Stimulated activated CD8-positive, alpha-beta memory T cell treated with anti-CD3 and anti-CD28 coated beads, Interleukin-4, amount 100 ng/mL, for 24 hours (primary cell): Measurements from ENCODE around the gene CD59.
"Not testable (repeated sequence)": the region's sequence is repeated elsewhere in the genome, so short reads cannot be mapped to it uniquely, and the experiment has no call there.

Source experiments
- DNase-seq: peaks from one replicate; pipeline ENCODE4 v3.0.0-alpha.2; 2020; ENCODE audit warnings: low read depth

CD59 gene

DNA sequence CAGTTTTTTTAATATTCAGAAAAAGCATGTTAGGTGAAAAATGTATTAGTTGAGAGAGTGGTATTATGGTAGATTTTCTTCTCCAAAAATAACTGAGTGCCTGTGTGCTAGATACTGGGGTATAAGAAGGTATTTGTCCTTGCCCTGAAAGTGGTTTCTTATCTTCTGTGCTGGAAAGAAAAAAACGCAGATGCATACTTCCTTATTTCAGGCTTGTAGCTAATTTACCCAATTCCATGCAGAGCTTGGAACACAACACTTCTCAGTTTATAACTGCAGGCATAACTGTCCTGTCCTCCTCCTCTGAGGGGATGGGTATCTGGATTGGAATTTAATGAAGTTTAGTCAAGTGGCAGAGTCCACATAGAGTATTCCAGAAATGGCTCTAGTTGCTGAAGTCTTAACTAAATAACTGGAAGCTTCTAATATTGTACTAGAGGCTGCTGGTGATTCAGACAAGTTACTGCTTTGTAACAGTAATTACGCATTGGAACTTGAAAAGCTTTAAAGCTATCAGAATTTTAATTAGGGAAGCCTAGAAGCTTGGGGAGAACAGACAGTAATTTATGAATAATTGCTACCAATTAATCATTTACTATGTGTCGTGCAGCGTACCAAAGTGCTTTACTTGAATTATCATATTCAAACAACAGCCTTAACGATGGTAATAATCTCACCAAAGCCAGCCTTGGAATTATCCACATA, 22.9 kb downstream of the CD59 start:
- DNase-seq, result no peak

GRCh38 chr11:33712436-33712835, 23.8 kb downstream of the CD59 start:
- DNase-seq, result no peak

DNA sequence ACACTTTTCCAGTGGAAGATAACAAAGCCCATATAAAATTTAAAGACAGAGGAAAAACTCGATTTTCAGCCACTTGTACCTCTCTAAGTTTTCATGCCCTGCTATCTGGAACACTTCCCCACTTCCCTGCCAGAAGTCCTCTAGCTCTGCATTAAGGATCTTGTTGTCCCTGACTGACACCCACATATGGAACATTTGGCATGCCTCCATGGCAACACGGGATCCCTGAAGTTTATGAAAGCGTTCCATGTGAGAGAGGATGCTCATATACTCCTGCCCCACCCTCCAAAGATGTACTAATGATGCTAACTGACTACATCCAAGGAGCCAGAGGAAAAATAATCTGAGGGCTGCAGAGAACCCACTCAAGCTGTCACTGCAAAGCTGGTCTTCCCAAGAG, 26.8 kb downstream of the CD59 start:
- DNase-seq, result no peak

- DNase-seq, result no peak
Observed at GRCh38 chr11:33708985-33709384, 27.2 kb downstream of the CD59 start.

- DNase-seq, result not testable (repeated sequence)
Observed at GRCh38 chr11:33707831-33708230, 28.4 kb downstream of the CD59 start.

- no peak for DNase-seq
Observed at GRCh38 chr11:33706966-33707365, 29.3 kb downstream of the CD59 start.

DNA sequence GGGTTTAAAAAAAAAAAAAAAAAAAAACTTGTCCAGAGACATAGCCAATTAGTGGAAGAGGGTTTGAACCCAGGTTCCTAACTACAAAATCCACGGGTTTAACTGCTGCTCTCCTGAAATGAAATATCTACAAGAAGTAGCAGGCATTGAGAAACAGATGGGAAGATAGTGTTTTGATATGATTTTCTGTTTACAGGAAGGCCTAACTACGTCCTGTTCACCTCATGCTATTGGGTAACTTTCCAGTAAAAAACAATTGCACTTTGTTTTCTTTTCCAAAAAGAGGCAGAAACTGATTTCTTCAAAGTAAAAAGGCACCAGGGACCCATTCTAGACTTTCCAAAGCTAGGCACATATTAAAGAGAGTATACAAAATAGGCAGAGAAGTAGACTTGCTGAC, 29.7 kb downstream of the CD59 start:
- DNase-seq, result no peak

- DNase-seq, result no peak
Observed at GRCh38 chr11:33704240-33705002, 31.8 kb downstream of the CD59 start.

DNA sequence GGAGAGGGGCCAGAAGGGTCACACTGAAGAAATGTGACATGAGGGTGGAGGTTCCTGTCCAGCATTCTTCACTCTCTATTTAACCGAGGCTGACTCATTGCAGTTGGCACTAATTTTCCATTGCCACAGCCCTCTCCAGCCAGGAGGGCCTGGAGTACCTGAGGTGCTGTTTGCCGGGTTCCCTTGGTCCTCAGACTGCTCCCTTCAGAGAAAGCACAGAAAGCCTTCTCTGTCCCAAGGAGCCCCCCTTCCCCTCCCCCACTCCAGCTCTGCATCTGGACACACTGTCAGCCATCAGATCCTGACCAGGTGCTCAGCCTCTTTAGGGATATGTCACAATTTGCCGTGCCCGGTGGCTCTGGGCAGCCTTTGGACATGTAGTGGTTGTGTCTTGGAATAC, 32.4 kb downstream of the CD59 start:
- no peak for DNase-seq

GRCh38 chr11:33703234-33703633, 33.0 kb downstream of the CD59 start:
- DNase-seq, result no peak

GRCh38 chr11:33701302-33702230, 34.7 kb downstream of the CD59 start:
- no peak for DNase-seq

DNA sequence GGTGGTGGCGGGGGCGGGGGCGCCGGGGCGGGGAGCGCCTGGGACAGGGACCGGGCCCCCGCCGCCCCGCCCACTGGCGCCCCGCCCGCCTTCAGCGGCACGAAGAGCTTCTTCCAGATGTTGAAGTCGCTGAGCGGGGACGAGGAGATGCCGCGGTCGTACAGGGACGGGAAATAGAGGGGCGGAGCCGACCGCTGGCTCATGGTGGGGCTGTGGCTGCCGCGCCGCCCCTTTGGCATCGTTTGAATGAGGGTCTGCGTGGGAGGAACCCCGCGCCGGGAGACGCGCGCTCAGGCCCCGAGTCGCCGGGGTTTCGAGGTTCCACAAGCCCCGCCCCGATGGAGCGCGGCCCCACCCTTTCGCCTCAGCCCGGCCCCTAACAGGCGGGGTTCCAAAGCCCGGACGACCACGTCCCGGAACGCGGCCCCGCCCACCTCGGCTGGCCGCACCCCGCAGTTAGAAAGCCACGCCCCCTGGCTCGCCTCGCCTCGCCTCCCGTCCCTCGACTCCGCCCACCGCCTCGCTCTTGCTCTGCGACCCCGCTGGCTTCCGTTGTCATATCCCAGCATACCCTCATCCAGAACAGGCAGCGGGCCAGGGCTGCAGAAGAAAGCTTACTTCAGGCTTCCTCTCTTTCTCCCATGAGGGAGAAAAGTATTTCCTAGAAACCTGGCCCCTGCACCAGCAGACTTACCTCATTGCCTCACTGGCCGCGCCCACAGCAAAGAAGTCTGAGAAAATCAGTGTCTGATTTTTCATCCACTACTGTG, 35.5 kb downstream of the CD59 start, which contains the start of gene C11orf91:
TSS of gene C11orf91 (minus strand) at position 325 of the 770 bp plus-strand sequence. CDS start at position 239, 86 bp downstream.
- DNase-seq, result peak; percentile 85

GRCh38 chr11:33700063-33700501, 36.1 kb downstream of the CD59 start:
- DNase-seq, result no peak

- no peak for DNase-seq
Observed at GRCh38 chr11:33699515-33700062, 36.6 kb downstream of the CD59 start.

- no peak for DNase-seq
Observed at GRCh38 chr11:33698921-33699320, 37.3 kb downstream of the CD59 start.

DNA sequence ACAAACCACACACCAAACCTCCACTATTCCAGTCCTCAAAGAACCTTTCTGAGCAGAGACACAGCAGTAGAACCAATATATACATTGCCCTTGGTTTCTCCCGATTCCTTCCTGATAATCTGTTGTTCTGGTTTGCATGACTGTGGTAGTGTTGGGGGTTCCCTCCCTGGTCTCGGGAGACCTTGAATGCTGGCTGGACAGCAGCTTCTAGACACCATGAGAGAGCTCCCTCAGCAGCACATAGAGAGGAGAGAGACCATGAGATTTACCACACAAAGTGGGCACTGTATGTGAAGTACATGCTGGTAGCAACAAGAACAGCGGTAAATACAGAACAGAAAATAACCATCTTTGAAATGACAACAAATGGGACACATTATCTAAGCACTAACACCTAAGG, 38.2 kb downstream of the CD59 start:
- no peak for DNase-seq

GRCh38 chr11:33696931-33697638, 39.1 kb downstream of the CD59 start:
- no peak for DNase-seq

DNA sequence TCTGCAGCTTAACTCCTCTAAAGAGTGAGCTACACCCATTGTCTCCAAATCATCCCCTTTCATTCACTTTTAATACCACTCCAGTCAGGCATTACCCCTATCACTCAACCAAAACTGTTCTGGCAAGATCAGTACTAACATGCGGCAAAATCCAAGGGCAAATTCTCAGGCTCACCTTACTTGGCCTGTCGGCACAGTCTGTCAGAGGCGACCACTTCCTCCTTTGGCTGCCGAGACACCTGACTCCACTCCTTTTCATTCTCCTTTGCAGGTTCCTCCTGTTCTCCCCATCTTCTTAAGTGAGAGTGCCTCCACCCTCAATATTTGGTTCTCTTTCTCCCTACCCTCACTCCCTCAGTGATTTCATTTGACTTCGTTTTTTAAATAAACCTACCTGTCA, 39.8 kb downstream of the CD59 start:
- DNase-seq, result no peak

DNA sequence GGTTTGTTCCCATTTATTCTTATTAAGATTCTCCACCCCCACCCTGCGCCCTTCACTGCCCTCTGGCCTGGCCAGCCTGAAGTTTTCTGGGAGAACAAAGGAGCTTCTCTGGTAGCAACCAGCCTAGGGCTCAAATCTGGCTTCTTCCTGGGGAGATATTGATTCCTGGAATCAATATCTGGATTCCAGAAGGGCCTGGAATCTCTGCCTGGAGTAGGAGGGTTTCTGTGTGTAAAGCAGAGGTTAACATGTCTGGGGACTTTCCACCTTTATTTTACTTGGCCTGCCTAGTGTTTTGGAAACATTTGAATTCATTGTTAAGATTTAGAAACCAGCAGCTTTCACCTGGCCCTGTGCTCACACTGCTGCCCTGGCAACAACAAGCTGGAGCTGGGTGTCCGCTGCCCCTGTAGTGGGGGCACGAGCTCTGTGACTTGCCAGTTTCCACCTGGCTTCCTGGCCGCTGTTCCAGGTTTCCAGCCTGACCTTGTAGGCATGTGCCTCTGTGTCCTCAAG, 41.1 kb downstream of the CD59 start:
- no peak for DNase-seq

- DNase-seq, result no peak
Observed at GRCh38 chr11:33694346-33695050, 41.7 kb downstream of the CD59 start.
